Activated T-cell treated with anti-CD3 and anti-CD28 coated beads, Interleukin-2, amount 50 U/mL, for 48 hours (primary cell): ENCODE results near the gene MOGAT2.
"Not testable (repeated sequence)": the region's sequence is repeated elsewhere in the genome, so short reads cannot be mapped to it uniquely, and the experiment has no call there.

Experiments used
- DNase-seq, 2 experiments: peaks; one replicate each; pipeline ENCODE4 v3.0.0-alpha.2; 2020

The MOGAT2 gene

DNA sequence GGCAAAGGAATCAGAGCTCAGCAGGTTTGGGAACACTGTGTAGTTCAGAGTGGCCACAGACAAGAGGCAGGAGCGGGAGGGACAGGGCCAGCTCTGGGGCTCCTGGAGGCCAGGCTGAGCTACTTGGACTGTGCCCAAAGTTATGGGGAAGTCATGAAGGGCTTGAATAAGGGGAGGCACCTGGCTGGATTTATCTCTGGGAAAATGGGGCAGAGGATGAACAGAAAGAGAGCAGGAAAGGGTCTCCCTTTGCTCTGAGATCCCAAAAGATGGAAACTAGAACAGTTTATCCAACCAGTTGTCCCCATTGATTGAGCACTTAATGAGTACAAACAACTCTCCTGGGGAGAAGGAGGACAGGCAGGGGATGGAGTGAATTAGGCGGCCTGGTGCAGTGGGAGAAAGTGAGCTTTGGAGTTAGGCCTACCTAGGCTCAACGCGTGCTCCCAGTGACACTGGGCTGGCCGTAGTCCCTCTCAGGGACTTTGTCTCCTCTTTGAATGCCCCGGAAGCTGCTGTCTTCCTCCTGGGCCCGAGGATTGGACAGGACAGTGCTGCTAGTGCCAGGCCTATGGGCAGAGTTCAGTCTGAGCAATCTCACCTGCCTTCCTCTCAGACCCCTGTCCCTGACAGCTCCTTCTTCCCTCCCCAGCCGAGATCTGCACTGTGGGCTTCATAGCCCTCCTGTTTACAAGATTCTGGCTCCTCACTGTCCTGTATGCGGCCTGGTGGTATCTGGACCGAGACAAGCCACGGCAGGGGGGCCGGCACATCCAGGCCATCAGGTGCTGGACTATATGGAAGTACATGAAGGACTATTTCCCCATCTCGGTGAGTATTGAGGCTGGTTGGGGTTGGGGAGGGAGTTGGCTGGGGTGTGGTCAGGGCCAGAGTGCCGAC lies 2.0 kb downstream of the MOGAT2 start:
- DNase-seq = no peak

DNA sequence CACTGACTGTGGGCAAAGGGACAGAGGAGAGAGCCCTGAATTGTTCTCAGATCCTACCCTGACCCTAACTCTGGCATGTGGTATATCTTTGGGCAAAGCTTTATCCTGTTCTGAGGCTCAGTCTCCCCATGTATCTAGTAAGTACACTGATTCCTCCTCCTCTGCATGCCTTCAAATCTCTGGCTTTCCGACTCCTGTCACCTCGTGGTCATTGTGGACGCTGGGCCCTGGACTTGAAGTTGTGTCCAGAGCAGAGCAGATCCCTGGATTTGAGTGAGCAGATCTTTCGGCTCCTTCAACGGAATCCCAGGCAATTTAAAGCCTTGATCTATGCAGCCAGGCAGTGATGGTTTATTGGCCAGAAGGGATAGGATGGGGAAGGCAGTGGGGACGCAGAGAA lies 3.0 kb downstream of the MOGAT2 start:
- no peak for DNase-seq

DNA sequence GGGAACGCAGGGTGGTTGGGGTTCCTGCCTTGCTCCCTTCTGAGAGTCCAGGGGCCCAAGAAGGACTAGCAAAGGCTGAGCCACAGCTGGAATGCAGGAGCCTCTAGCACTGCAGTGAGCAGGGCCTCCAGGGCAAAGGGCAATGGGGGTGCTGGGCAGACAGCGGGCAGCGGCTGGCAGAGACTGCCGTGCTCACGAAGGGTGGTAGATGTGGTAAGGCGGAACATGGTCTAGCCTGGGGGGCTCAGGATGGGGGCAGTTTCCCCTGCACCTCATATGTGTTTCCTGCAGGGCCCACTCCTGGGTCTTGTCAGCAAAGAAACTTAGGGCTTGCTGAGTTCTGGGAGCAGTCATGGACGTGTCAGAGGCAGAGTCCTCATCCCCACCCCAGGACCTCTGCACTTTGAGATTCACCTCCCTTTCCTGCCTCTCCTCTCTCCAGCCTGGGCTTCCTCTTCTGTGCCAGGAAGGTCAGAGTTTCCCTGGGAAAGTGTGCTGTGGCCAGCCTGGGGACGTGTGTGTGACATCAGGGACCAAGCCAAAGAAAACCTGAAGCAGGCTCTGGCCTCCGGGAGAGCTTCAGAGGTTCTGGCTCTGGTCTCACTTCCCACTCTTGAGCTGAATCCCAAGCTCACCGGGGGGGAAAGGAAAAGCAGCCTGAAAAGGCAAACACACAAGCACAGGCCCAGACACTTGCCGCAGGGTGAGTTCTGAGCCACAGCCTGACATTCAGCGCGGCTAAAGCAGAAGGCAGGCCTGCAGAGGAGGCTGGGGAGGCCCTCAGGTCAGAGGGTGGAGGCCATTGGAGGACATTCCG lies 4.4 kb downstream of the MOGAT2 start:
- no peak for DNase-seq

DNA sequence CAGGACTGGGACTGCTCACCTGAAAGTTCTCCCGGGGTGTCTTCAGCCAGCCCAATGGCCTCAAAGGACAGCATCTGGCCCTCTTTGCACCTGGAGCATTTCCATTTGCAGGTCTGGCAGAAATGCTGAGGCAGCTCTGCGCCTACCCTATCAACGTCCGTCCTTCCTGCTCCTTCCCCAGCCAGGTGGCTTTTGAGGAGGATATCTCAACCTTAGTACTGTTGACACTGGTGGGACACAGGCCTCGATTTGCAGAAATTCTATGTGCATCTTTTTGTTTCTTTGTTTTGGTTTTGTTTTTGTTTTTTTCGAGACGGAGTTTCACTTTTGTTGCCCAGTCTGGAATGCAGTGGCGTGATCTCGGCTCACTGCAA lies 5.0 kb downstream of the MOGAT2 start:
- DNase-seq = no peak

DNA sequence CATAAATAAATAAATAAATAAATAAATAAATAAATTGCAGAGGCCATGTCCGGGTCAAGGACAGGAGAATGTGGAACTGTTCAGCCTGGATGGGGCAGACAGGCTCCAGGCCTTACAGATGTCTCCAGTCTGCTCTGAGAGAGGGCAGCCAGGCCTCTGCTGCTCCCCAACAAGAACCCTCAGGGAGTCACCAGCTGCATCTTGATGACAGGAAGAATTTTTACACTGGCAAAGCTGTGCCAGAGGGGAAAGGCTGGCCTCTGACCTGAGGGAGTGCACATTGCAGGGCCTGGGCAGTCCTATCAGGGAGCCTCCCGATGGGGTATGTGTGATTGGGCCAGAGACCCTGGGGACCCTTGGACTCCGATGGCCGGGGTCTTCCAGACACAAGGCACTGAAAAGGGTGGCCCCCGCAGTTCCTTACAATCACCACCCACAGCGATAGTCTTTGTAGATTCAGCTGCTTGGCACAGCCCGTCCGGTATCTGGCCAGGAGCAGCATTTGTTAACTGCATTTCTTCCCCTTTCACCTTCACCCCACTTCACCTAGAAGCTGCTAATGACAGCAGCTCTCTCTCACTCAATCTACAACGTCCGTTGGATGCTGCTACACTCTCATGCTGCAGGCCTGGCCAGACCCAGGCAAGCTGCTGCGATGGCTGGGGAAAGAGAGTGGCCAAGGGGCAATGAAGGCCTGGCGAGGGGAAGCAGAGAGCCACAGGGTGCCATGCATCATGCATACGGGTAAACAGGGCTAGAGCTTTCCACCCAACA lies 8.1 kb downstream of the MOGAT2 start:
- no peak for DNase-seq

DNA sequence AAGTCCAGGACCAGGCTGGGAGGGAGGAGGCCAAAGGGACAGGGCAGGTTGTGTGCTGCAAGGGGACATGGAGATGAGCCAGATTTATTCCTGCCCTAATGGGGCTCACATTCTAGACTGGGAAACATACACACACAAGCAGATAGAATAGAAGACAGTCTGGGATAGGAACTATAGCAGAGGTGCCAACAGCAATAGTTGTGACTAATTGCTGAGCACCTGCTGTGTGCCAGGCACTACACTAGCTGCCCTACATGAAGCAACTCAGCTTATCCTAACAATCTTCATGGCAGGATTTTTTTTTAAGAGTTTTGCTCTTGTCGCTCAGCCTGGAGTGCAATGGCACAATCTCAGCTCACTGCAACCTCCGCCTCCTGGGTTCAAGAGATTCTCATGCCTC lies 11.4 kb downstream of the MOGAT2 start:
- DNase-seq = no peak

DNA sequence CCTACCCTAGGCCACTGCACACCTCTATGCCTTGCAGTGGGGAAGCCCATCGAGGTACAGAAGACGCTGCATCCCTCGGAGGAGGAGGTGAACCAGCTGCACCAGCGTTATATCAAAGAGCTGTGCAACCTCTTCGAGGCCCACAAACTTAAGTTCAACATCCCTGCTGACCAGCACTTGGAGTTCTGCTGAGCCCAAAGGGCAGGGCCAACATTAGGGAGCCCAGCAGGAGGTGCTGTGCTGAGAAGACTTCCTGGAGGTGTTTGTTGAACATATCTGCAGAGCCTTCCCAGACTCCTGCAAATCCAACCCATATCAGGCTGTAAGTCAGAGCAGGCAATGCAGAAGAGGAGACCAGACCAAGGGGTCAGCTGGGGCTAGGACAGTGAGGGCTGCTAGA lies 13.5 kb downstream of the MOGAT2 start:
- DNase-seq = no peak

DNA sequence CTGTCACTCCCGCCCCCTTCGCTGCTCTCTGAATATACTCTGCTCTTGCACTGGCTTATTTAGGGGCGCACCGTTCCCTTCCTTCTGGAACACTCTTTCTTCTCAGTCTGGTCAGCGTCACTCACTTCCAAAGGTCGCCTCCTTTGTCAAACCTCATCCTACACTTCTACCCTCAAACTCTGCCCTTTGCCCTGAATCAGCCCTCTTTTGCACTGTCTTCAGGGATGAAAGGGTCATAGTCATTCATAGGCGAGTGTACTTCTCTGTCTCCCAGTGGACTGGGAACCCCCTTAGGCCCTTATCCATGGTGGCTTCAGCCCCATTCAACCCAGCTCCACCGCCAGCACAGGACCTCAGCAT lies 15.4 kb downstream of the MOGAT2 start:
- no peak for DNase-seq

DNA sequence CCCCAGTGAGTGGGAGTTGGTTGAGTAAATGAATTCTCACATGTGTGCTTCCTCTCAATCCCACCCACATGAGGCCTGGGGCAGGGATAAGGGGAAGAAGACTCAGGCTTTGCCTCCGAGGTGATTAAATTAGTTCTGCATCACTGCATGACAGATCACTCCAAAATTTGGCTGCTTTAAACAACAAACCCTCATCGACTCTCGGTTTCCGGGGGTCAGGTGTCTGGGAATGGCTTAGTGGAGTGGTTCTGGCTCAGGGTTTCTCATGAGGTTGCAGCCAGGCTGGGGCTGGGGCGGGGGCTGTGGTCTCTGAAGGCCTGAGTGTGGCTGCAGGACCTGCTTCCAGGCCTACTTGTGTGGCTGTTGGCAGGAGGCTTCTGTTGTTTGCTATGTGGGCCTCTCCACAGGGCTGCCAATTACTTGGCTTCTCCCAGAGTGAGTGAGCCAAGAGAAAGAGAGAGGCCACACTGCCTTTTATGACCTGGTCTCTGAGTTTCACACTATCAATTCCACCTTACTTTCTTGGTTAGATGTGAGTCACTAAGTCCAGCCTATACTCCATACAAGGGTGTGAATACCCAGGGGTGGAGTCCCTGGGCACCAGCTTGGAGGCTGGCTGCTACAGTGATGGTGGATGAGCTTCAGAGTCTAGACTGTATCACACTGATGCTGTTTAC lies 15.9 kb downstream of the MOGAT2 start:
- no peak for DNase-seq

DNA sequence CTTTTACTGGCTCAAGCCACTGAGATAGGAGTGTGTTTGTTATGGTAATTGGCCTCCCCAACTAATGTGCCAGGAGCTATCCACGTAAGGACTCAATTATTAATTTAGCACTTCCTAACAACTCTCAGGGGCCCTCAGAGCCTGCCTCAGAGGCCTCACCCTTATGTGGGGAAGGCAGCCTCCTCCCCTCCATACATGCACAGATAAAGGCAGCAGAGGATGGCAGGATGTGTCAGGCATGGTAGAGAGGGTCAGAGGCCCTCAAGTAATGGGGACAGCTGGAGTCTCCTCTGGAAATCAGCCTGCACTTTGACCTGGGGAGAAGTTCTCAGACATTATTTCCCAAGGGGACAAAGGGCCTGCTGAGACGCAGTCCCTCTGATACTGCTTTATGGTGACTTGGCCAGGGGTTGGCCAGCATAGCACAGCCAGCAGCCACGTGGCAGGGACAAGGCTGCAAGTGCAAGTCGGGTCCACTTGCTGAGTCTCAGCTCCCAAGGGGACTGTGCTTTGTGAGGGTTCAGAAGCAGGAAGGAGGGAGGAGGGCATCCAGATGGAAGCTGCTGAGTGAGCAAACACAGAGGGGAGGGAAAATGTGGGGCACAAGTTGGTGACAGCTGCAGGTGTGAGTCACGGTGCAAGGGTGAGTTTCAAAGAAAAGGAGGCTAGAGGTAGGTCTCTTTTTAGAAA lies 17.0 kb downstream of the MOGAT2 start:
- DNase-seq = no peak

DNA sequence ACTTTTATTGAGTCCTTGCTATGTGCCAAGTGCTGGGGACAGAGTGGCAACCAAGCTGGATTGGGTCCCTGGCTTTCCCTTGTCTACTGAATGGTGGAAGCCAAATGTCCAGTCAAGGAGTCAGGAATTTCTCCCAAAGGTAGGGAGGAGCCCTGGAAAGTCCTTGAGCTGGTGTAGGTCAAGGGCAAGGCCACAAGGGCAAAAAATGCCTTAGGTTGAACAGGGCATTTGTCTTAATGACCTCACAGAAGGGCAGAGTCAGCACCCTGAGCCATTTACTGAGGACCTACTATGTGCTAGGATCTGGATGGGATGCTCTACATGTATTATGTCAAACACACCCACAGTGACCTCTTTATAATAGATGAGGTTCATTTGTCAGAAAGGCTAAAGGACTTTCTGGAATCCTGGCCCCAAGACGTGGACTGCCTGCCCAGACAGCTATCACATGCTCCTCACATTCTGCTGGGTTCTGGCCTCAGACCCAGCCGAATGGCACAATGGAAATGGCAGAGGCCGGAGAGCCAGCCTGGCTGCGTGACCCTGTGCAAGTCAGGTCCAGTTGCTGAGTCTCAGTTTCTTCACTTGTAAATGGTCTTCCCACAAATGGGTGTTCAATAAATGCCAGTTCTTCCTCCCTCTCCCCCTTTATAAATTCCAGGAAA lies 17.7 kb downstream of the MOGAT2 start:
- no peak for DNase-seq

DNA sequence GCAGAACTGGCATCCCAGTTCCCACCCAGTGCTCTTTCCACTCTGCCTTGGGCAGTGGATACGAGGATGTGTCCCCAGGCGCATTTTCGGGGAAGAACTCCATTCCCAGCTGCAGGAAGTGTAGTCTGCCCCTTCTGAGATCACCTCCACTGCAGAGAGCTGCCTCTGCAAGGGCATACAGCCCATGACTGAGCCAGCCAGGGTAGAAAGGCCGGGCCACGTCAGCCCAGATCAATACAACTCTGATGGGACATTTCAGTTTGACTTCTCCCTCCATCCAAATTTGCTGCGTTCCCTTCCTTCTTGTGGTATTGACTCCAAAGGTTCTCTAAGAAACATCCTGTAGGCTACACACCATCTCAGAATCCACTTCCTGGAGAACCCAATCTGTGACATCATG lies 19.7 kb downstream of the MOGAT2 start:
- DNase-seq = no peak

DNA sequence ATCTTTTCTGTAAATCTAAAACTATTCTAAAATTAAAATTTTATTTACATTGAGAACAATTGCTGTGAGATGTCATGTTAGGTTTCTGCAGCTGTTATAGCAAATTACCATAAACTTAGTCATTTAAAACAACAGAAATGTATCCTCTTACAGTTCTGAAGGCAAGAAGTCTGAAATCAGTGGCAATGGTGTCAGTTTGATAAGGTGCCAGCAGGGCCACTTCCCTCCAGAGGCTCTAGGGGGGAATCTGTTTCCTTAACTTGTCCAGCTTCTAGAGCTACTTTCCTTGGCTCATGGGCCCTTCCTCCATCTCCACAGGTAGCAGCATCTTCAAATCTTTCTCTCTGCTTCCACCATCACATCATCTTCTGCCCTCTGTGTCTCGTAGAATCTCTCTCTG lies 23.0 kb downstream of the MOGAT2 start:
- no peak for DNase-seq

DNA sequence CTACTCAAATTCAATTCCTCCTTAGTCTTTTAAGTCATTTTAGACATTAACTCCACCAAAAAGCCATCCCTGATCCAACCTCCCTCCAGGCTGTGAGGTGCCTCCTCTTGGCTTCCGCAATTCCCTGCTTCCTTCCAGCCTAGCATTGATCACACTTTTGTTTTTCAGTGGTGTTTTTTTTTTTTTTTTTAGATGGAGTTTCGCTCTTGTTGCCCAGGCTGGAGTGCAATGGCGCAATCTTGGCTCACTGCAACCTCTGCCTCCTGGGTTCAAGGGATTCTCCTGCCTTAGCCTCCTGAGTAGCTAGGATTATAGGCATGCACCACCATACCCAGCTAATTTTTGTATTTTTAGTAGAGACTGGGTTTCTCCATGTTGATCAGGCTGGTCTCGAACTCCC lies 25.5 kb downstream of the MOGAT2 start:
- not testable (repeated sequence) for DNase-seq

DNA sequence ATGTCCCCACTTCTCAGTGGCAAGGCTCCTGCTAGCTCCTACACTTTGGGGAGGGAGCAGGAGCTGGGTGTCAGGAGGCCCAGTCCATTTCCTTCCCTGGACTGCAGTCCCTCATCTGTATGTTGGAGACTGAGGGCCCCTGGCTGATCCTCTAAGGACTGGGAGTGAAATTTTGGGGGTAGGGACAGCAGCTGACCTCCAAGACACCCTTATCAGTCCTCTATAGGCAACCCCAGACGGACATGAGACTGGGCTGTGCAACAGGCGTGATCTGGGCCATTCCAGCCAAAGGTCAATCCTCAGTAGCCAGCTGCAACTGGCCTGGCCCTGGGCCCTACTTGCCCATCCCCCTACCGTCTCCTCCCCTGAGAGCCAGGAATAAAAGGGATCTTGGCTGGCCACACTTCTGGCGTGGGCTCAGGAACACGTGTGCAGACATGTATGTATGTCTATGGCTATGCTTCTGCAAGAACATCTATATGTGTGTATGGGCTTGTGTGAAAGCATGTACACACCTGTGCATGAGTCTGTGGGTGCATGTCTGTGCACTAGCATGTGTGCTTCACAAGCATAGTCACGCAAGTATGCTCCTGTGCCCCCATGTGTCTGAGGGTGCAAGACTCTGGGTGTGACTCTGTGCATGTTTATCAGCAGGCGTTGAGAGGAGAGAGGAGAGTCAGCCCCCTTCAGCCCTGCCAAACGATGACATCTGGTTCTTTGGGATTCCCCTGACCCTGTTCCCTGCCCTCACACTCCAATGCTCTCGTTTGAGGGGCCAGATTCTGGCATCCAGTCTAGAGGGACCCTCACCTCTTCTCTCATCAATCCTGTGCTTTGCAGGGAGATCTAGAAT lies 26.3 kb downstream of the MOGAT2 start:
- no peak for DNase-seq

DNA sequence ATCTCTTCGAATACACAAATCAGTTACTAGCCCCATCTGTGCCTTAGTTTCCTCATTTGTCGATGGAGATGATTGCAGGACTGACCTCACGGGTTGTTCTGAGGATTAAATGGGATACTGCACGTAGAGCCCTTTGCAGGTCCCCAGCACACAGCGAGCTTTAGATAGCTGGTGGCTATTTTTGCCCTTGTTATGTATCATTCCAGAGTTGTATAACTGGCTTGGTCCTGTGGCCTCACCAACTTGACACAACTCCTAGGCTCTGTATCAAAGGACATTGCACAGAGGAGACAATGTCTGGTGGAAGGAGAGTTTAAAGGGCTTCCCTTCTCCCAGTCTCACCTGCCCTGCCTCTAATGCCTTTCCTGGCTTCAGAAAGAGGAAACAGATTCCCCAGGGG lies 28.2 kb downstream of the MOGAT2 start:
- no peak for DNase-seq

DNA sequence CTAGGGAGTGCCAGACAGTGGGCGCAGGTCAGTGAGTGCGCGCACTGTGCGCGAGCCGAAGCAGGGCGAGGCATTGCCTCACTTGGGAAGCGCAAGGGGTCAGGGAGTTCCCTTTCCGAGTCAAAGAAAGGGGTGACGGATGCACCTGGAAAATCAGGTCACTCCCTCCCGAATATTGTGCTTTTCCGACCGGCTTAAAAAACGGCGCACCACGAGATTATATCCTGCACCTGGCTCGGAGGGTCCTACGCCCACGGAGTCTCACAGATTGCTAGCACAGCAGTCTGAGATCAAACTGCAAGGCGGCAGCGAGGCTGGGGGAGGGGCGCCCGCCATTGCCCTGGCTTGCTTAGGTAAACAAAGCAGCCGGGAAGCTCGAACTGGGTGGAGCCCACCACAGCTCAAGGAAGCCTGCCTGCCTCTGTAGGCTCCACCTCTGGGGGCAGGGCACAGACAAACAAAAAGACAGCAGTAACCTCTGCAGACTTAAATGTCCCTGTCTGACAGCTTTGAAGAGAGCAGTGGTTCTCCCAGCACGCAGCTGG lies 31.2 kb downstream of the MOGAT2 start:
- DNase-seq = not testable (repeated sequence)

DNA sequence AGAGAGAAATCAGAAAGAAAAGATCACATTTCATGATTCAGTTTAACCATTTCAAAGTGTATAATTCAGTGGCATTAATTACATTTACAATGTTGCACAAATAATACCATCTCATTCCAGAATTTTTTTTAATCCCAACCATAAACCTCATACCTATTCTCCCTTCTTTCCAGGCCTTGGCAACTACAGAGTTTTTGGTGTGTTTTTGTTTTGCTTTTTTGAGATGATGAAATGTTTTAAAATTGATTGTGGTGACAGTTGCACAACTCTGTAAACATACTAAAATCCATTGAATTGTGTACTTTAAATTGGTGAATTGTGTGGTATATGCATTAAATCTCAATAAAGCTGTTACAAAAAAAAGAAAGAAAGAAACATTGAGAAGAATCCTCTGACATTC lies 37.3 kb downstream of the MOGAT2 start:
- DNase-seq = not testable (repeated sequence)

DNA sequence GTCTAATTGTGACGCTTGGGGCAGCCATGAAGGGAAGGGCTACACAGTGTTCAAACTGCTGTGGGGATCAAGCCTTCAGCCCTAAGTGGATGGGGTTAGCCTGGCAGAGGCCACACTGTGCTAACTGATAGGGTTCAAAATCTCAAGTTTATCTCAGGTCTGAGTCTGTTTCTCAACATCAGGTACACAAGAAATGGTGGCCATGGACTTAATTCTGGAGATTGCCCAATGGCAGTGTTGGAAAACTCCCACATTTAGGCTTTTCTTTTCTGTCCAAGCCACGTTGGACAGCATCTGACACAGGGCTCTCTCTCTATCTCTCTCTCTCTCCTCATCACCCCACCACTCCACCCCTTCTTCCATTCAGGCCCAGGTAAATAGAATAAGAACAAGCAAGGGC lies 40.0 kb downstream of the MOGAT2 start:
- DNase-seq = no peak

DNA sequence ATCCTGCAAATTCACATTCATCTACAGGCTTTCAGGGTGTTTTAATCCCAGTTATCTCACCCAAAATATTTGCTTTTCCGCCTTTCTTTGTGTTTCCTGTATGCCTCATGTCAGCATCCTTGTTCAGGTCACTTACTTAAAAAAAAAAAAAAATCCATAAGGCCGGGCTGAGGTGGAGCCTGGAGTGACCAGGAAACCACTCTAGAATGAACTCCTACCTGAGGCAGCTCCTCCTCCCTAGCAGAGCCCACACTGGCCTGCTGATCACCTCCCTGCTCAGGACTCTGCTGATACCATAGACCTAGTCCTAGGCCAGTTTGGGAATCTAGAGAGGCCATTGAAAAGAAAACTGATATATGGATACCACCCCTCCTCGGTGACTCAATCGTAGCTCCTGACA lies 42.2 kb downstream of the MOGAT2 start:
- DNase-seq = no peak
